ENCODE results near the gene PML.
A peak's percentile ranks its signal among the peaks of the same experiment; 100 is the strongest.

PML gene

GRCh38 chr15:74035121-74036017 lies 40.9 kb downstream of the PML start:
- Histone ChIP-seq H3F3A (ENCODE audit: insufficient read depth, low read length) (no peaks in the 10 kb centered on the region), H3K9me2 (replicated peaks; ENCODE audit: insufficient read depth, low read length) (no peaks in the 10 kb centered on the region), H3K79me2 (ENCODE audit: low read length) (no peaks in the 10 kb centered on the region), H3K27me3 (replicated peaks; ENCODE audit: insufficient read depth, low read length) (no peaks in the 10 kb centered on the region), H3K4me3 (ENCODE audit: low read length) (no peak overlapping the region), H3K4me2 (ENCODE audit: low read depth, low read length) (no peak overlapping the region), H3K4me1 (ENCODE audit: low read length) (no peaks in the 10 kb centered on the region), H3K9ac (ENCODE audit: low read length) (no peak overlapping the region), H3K9me3 (replicated peaks; ENCODE audit: insufficient read depth, low read length) (no peaks in the 10 kb centered on the region), H2AFZ (ENCODE audit: low read length) (no peak overlapping the region), H3K27ac (ENCODE audit: low read length) (no peak overlapping the region), H4K20me1 (ENCODE audit: insufficient read depth, low read length) (no peaks in the 10 kb centered on the region), H3K36me3 (replicated peaks; ENCODE audit: insufficient read depth, low read length) (no peaks in the 10 kb centered on the region)
- no peak for TF ChIP-seq CTCF (IDR thresholded peaks at IDR 0.05; ENCODE audit: low read length)
- TF ChIP-seq EZH2 (optimal IDR thresholded peaks at IDR 0.05; ENCODE audit: low read depth, low read length) = no peak
- no peak for TF ChIP-seq EZH2phosphoT487 (IDR thresholded peaks at IDR 0.05; ENCODE audit: low read length)
- no peak for DNase-seq

- no peaks in the 10 kb centered on the region for H3K36me3 ChIP-seq (replicated peaks; ENCODE audit: insufficient read depth, low read length)
These were observed 42.0 kb downstream of the PML start for GRCh38 chr15:74036271-74037170.

More at GRCh38 chr15:74036271-74037170, 42.0 kb downstream of the PML start:
- TF ChIP-seq EZH2 (optimal IDR thresholded peaks at IDR 0.05; ENCODE audit: low read depth, low read length) (no peak), CTCF (IDR thresholded peaks at IDR 0.05; ENCODE audit: low read length) (peak; percentile 19)
- no peak for DNase-seq
- H4K20me1 ChIP-seq (ENCODE audit: insufficient read depth, low read length) = no peaks in the 10 kb centered on the region
- no peaks in the 10 kb centered on the region for H3K79me2 ChIP-seq (ENCODE audit: low read length)
- H3K4me1 ChIP-seq (ENCODE audit: low read length) = no peaks in the 10 kb centered on the region
- H3K9ac ChIP-seq (ENCODE audit: low read length) = no peak overlapping the region
- no peaks in the 10 kb centered on the region for H3K9me2 ChIP-seq (replicated peaks; ENCODE audit: insufficient read depth, low read length)
- H2AFZ ChIP-seq (ENCODE audit: low read length) = no peak overlapping the region
- no peaks in the 10 kb centered on the region for H3K27me3 ChIP-seq (replicated peaks; ENCODE audit: insufficient read depth, low read length)
- no peaks in the 10 kb centered on the region for H3K9me3 ChIP-seq (replicated peaks; ENCODE audit: insufficient read depth, low read length)
- H3K4me2 ChIP-seq (ENCODE audit: low read depth, low read length) = no peak overlapping the region
- no peak overlapping the region for H3K4me3 ChIP-seq (ENCODE audit: low read length)
- H3F3A ChIP-seq (ENCODE audit: insufficient read depth, low read length) = no peaks in the 10 kb centered on the region
- no peak overlapping the region for H3K27ac ChIP-seq (ENCODE audit: low read length)
